ENCODE data around the gene NAXE.
"Not testable (repeated sequence)": the region's sequence is repeated elsewhere in the genome, so short reads cannot be mapped to it uniquely, and the experiment has no call there.

Gene NAXE

DNA sequence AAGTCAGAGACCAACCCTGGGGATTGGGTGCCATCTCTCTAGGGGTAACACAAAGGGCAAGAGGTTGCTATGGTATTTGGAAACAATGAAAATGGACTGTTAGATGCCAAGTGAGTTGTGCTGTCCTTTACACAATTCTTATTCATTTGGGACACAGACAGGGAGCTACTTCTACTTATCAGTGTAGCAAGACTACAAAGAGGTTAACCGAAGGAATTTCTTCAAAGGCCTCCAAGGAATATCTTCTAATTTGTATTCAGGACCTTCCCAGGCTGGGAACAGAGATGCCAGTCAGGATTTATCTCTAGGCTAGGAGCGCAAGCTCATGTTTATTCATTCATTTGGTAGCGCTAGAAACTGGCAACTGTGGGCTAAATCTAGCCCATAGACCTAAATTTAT, 2.6 kb downstream of the NAXE start:
- no peak for DNase-seq

GRCh38 chr1:156595016-156595415, 3.4 kb downstream of the NAXE start:
- no peak for DNase-seq

- DNase-seq = no peak
Measured at GRCh38 chr1:156596426-156596825, 4.8 kb downstream of the NAXE start.

- DNase-seq = no peak
Measured at GRCh38 chr1:156598125-156598524, 6.5 kb downstream of the NAXE start.

DNA sequence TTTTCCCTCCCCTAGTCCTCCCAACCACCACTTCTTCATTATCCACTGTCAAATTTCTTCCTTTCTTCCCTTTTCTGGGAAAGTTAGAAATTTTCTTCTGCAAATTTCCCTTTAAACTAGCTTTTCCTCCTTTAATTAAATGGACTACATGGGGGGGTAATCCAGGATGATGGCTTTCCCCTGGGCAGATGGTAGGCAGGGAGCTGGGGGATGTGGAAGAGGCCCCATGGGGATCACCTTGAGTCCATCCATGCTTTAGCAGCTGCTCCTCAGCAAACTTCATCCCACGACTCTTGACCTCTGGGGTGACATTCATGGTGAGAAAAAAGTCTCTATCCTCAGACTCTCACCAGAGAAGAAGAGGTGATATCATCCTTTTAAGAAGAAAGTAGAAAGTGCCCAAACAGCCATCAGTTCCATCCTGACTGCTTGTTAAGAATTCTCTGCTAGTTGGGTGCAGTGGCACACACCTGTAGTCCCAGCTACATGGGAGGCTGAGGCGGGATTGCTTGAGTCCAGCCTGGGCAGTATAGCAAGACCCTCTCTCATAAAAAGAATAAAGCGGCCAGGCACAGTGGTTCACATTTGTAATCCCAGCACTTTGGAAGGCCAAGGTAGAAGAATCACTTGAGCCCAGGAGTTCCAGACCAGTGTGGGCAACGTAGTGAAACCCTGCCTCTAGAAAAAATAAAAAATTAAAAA, 7.3 kb downstream of the NAXE start:
- DNase-seq = no peak

DNA sequence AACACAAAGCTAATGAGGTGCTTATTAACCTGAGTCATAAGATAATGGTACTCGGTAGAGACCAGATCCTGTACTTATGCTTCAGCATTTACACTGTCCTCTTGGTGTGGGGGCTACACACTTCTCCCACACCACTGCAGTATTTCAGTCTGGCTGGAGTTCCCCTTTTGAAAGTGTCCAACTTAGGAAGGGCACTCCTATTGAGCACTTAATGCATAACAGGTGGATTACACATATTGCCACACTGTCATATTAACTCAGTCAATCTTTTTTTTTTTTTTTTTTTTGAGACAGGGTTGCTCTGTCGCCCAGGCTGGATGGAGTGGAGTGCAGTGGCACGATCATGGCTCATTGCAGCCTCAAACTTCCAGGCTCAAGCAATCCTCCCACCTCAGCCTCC, 8.2 kb downstream of the NAXE start:
- DNase-seq = no peak

DNA sequence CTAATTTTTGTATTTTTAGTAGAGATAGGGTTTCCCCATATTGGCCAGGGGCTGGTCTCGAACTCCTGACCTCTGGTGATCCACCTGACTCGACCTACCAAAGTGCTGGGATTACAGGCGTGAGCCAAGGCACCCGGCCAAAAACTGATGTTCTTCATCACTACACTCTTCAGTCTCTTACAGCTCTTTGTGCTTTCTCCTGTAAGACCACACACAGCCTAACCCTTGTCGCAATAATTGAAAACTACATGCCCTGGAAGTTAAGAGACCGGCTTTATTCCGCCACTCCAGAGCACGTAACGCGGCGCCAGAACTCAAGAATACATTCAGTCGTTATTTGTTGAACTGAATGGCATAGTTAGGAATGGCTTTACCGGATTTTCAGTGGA, 9.2 kb downstream of the NAXE start:
- no peak for DNase-seq

DNA sequence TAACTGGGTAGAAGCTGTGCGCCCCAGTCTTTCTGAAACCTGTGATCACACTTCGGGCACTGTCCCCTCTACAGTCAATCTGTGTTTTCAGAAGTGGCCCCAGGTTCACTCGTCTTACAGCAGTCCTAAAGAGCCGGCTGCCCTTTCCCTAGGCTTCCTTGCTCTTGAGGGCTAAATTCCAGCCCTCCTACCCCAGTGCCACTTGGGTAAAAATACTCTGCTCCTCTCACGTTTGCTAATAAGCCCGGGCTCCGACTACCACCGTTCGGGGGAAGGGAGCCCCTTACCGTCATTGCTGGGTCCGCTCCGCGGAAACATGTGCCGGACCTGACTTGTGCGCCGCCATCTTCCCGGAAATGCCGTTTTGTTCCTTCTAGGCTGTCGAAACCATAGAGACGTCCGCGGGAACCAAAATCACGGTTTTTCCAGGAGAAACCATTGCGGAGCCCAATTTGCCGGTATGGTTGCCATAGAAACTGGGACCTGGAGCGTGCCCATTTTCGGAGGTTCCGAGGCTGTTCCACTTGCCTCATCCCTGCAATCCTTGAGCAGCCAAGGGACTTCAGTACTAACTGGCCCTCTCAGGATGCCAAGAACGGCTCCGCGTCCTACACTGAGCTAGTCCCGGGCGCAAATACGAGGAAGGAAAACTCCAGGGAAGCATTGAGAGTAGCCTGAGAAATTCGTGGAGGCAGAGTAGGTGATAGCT, 9.7 kb downstream of the NAXE start, which contains the start of gene GPATCH4:
Gene GPATCH4 (minus strand): TSS at position 358 of the 709 bp plus-strand sequence.
- DNase-seq = peak; percentile 84

GRCh38 chr1:156601892-156602291, 10.3 kb downstream of the NAXE start:
- DNase-seq = no peak

GRCh38 chr1:156602557-156602993, 11.0 kb downstream of the NAXE start:
- no peak for DNase-seq

GRCh38 chr1:156607344-156607743, 15.8 kb downstream of the NAXE start:
- not testable (repeated sequence) for DNase-seq

- peak; percentile 62 for DNase-seq
Measured at GRCh38 chr1:156608036-156608674, 16.6 kb downstream of the NAXE start.

DNA sequence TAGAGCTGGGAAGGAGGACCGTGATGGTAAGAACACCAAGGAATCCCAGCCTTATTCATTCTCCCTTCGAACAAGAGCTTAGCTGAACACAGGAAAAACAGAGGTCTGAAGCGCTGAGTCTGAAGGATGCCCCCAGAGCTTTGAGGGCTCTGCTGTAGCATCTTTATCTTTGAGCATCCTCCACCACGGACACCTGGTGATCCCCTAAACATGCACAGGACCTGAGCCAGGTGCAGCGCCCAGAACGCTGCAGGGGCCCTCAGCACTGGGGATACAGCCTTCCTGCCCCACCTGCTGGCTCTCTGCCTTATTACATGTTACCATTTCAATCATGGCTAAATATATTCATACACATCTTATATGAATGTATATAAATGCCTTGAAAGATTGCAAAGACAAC, 17.4 kb downstream of the NAXE start:
- peak; percentile 75 for DNase-seq

GRCh38 chr1:156610072-156610471, 18.5 kb downstream of the NAXE start:
- not testable (repeated sequence) for DNase-seq

DNA sequence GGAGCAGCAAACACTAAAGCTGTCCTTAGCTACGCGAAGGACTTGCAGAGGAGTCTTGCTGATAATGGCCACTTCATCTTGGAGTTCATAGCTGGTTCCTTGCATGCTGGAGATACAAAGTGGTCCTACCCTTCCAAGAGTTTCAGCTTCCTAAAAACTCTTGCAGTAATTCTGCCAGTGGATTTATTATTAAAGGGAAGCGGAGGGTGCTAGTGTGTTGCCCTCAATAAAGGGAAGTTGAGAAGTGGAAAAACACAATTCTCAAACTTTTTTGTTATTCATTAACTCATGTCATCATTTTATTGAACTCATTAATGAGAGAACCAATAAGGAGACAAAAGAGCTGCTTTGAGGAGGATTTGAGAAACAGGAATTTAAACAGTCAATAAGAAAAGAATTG, 21.1 kb downstream of the NAXE start:
- DNase-seq = no peak

- DNase-seq = no peak
Measured at GRCh38 chr1:156615946-156616345, 24.4 kb downstream of the NAXE start.

DNA sequence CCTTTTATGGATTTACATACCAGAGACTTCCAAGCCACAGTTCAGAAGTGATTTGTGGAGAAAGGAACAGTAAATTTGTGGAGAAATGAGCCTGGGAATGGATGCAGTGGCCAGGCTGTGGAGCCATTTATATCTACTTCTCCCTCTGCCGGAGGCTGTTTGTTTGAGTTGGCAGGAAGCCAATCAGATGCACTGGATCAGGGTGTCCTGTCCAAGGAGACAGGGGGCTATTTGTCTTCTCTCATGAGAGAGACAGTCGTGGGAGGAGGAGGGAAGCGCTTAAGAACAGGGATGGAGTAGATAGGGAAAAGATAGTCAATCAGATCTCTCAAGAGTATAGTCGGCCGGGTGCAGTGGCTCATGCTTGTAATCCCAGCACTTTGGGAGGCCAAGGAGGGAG, 24.9 kb downstream of the NAXE start:
- DNase-seq = no peak

DNA sequence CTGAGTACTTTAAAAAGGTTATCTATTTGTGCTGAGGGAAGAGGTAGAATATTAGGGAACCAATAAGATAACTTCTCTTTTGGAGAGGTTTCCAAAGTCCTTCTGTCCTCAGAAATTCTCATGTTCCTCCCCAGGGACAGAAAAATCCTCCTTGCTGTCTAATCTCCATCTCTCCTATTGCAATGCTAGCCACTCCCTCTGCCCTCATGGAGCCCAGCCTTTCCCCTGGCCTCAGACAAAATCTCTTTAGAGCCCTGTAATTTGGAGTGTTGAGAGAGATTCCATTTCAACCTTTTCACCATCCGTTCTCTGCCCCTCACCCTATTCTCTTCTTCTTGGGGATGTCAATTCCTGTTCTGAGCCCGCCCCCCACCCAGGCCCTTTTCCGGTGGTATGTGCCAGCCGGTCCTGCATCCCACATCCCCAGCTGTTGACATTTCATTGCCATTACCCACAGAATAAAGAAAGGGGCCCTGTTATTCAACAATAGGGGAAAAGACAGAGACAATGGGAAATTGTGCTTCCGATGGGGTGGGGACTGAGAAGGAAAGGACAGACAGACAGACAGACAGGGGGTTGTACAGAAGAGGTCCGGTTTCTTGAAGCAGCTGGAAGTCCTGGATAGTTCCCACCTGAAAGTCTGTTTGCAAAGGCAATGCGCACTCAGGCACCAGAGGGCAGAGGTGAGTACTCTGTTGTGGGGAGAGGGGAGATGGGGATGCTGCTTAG, 27.4 kb downstream of the NAXE start, which contains the start of gene HAPLN2:
Gene HAPLN2 (plus strand): TSS at position 563 of the 729 bp plus-strand sequence. CDS start 4,076 bp downstream, outside the sequence.
- peak; percentile 44 for DNase-seq

GRCh38 chr1:156619582-156619955, 28.0 kb downstream of the NAXE start:
- no peak for DNase-seq

DNA sequence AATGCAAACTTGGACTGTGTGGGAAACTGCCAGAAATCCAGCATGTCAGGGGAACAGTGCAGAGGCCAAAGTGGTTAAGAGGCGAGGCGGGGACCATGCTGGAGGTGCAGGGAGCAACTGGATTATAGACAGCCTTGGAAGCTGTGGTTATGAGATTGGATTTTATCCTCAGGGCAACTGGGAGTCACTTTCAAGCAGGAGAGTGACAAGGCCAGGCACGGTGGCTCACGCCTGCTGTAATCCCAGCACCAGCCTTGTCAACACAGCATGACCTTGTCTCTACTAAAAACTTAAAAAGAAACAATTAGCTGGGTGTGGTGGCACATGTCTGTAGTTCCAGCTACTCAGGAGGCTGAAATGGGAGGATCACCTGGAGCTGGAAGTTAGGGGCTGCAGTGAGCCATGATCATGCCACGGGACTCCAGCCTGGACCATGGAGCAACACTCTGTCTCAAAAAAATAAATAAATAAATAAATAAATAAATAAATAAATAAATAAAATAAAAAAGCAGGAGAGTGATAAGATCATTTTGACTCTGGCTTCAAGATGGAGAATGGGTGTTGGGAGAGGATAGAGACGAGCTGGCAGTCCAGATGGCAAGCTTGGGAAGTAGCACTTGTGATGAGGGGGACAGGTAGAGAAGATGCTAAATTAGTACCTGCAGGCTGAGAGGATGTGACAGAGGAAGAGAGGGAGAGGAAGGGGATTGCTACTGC, 31.2 kb downstream of the NAXE start:
- DNase-seq = no peak

DNA sequence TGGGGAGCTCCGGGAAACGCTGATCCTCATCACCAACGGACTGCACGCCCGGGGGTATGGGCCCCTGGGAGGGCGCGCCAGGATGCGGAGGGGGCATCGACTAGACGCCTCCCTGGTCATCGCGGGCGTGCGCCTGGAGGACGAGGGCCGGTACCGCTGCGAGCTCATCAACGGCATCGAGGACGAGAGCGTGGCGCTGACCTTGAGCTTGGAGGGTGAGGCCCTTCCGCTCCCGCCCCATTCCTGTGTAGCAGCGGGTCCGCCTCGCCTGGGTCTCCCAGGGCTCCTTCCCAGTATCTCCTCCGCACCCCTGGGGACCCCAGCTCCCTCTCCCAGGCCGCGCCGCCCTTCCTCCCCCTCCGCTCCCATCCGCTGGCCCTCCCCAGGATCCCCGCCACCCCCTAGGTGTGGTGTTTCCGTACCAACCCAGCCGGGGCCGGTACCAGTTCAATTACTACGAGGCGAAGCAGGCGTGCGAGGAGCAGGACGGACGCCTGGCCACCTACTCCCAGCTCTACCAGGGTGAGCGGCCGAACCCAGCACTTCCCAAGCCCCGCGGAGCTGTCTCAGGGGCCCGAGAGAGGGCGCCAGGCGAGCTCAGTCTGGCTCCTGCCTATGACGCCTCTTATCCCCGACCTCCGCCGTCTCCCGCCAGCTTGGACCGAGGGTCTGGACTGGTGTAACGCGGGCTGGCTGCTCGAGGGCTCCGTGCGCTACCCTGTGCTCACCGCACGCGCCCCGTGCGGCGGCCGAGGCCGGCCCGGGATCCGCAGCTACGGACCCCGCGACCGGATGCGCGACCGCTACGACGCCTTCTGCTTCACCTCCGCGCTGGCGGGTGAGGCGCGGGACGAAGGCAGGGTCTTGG, 32.6 kb downstream of the NAXE start:
- DNase-seq = peak; percentile 74

All from stimulated activated CD8-positive, alpha-beta memory T cell treated with anti-CD3 and anti-CD28 coated beads, Interleukin-4, amount 100 ng/mL, for 48 hours (primary cell).